Retina (tissue), 1 donor: ENCODE data around the gene MLPH.

ENCODE experiments used
- DNase-seq: peaks from one replicate; pipeline ENCODE4 v3.0.0-alpha.2; 2016

Gene MLPH

DNA sequence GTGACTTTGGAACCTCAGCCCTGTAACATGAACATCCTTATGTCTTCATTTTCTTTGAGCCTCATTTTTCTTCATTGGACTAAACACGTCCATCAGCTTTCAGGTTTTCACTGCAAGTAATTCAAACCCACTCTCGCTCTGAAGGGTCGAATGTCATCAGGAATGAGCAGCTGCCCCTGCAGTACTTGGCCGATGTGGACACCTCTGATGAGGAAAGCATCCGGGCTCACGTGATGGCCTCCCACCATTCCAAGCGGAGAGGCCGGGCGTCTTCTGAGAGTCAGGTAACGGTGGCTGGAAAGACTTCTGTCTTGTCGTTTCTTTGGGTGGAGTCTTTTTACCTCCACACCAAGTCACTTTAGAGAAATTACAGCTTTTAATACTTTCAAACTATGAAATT, 40.2 kb downstream of the MLPH start:
- no peak for DNase-seq

DNA sequence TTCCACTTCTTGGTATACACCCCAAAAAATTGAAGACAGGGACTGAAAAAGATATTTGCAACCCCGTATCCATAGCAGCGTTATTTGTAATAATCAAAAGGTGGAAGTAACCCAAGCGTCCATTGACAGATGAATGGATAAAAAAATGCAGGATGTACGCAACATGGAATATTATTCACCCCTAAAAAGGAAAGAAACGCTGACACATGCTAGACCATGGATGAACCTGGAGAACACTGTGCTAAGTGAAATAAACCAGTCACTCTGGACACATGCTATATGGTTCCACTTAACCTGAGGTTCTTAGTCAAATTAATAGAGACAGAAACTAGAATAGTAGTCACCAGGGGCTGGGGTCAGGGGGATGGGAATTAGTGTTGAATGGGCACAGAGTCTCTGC, 40.7 kb downstream of the MLPH start:
- DNase-seq: no peak

- DNase-seq: no peak
Observed at GRCh38 chr2:237529452-237530402, 42.7 kb downstream of the MLPH start.

- DNase-seq: no peak
Observed at GRCh38 chr2:237530472-237531433, 43.7 kb downstream of the MLPH start.

GRCh38 chr2:237532160-237532559, 45.1 kb downstream of the MLPH start:
- DNase-seq: no peak

DNA sequence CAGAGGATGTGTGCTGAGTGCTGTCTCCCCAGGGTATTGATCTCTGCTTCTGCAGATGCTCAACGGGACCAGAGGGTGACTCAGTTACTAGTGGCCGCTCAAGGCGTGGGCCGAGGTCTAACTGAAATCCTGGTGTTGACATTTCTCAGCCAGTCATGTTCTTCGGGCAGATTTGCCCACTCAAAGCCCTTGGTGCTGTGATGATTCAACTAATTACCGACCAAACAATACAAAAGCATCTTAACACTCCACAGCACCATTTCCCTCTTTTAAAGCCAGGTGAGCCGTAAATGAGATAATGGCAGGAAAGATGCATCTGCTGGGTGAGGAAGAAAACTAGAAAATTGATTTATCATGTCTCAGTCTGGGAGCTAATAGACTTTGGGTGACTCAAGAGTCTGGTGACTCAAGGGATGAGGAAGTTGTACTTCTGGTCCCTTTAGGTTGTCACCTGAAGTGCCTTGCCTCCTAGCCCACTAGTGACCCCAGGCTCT, 46.7 kb downstream of the MLPH start:
- DNase-seq: no peak

DNA sequence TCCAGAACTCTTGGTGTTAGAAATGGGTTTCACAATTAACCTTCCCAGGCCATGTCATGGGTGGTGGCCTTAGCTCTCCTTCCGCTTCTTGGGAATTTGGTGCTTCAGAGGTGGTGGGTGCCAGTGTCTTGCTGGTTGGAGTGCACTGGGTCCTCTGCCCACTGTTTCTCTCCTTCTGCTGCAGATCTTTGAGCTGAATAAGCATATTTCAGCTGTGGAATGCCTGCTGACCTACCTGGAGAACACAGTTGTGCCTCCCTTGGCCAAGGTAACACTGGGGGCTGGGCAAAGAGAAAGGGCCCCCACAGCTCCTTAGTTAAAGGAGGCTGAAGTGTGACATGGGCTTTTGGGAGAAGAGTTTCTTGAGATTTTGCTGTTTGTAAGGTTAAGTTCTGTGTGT, 47.3 kb downstream of the MLPH start:
- DNase-seq: no peak

DNA sequence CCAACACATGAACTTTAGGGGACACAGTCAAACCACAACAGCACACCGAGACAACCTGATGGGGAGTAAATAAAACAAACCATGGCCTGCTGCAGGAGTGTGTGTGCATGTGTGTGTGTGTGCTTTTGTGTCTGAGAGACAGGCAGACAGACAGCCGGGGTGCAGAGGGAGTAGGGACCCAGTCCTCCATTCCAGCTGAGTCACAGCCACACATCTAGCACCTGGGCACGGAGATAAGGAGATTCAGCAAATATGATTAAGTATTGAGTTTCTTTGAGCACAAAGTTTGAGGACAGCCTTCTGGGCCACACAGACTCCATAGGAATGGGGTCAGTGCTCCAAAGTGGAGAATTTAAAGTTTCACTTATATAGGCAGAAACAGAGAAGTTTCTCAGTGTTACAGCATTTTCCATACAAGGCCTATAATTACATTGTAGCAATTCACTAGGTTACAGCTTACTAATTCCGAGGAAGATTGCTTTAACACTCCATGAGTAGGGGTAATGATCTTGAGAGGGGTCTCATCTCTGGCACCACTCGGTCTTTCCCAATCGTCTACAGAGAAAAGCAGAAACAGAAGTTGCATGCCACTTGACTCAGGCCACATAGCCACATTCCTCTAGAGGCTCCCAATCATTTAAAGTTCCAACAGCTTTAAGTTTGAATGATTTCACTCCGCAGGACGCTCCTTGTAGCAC, 48.5 kb downstream of the MLPH start:
- DNase-seq: no peak

GRCh38 chr2:237536083-237536415, 49.0 kb downstream of the MLPH start:
- no peak for DNase-seq

DNA sequence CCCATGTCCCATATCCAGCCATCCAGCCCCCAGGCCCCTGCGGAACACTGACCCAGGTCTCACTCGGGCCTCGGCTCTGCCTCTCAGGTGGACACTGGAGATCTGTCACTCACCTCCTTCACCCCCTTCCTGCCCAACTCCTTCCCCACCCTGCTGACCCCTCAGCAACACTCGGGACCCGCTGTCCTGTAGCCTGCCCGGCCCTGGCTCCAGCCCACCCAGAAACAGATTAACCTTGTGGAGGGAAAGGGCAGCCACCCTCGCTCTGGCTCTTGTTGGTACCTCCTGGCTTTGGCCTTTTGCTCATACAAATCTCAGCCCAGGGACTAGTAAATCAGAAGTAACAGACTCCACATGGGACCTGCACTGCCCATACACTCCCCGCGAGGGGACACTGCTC, 49.6 kb downstream of the MLPH start:
- no peak for DNase-seq

DNA sequence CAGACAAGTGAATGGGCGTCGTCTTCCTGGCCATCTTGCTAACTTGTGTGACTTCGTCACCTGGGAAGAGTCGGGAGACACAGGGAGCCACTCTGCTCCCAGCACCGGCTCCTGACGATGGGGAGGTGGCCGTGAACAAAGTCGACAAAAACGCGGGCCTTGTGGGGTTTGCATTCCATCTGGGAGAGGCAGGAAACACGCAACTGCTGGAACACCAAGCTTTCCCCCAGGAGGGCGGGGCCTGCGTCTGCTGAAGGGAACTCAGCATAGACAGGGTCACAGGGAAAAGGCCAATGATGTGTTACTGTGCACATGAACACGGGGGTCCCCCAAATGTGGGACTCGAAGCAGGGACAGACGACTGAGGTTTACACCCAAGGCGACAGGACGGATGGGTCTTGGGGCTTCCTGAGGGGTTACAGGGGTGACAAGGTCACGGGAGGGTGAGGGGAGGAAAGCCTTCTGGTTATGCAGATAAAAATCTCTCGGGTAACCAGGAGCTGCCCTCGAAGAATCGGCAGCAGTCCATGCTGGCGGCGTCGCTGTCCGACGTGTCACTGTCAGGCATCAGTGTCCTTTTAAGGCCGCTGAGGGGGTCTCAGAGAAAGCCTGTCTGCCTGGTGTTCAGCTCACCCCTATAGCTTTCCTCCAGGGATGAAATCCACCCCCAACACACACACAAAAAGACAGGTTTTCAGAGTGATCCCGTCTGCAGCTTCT, 51.1 kb downstream of the MLPH start:
- no peak for DNase-seq

DNA sequence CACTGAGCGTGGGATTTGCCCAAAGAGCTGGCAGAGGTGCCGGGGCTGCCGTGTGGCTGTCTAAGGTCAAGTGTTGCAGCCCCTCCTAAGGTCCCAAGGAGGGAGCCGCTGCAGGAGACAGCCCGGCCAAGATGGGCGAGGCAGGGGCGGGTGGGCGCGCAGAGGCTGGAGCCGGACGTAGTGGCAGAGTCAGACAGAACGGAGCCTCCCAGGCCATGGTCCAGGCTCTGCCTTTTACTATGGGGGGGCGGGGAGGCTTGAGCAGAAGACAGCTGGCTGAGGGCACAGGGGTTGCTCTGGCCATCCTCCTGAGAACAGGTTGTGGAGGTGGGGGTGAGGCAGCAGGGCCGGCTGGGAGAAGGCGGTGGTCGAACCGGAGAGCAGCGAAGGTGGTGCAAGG, 51.9 kb downstream of the MLPH start:
- DNase-seq: no peak

DNA sequence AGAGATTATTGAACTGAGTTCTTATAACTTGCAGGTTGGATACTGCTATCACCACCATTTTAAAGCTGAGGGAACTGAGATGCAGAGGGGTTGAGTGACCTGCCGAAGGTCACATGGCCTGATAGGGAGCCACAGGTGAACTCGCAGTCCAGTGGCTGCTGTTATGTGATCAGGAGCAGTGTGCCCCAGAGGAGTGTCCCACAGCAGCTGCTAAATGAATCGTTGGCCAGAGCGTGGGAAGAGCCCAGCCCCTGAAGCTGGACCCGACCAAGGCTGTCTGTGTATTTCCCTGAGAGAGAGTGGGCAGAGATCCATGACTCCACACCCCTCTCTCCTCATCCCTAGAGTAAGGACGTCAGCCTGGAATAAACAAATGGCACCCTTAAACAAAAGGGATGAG, 52.6 kb downstream of the MLPH start:
- DNase-seq: no peak

- no peak for DNase-seq
Observed at GRCh38 chr2:237540223-237540775, 53.2 kb downstream of the MLPH start.

GRCh38 chr2:237540823-237541222, 53.8 kb downstream of the MLPH start:
- no peak for DNase-seq

DNA sequence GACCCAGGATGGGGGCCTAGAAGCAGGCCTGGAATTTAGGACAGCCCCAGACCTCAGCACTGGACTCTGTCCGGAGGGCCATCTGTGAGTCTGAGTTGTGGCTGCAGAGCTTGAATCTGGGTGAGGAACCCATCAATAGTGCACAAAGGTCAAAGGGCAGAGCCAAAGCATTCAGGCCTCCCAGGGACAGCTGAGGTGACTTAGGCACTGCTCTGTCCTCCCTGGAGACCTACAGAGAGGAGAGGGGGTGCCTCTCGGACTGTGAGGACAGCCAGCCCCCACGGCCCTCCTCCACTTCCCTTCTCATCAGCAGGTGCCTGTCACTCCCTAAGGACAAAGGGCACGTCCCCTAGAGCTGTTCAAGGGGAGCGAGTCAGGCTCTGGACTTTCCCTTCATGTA, 54.2 kb downstream of the MLPH start:
- DNase-seq: no peak

- no peak for DNase-seq
Observed at GRCh38 chr2:237542001-237542704, 55.1 kb downstream of the MLPH start.

- no peak for DNase-seq
Observed at GRCh38 chr2:237546040-237546875, 59.2 kb downstream of the MLPH start.

GRCh38 chr2:237546876-237547395, 59.9 kb downstream of the MLPH start:
- DNase-seq: no peak

- DNase-seq: no peak
Observed at GRCh38 chr2:237547841-237548416, 60.9 kb downstream of the MLPH start.
